ENCODE measurements around the gene PRKAG2.
"Not testable (repeated sequence)": the region's sequence is repeated elsewhere in the genome, so short reads cannot be mapped to it uniquely, and the experiment has no call there.

Gene PRKAG2

DNA sequence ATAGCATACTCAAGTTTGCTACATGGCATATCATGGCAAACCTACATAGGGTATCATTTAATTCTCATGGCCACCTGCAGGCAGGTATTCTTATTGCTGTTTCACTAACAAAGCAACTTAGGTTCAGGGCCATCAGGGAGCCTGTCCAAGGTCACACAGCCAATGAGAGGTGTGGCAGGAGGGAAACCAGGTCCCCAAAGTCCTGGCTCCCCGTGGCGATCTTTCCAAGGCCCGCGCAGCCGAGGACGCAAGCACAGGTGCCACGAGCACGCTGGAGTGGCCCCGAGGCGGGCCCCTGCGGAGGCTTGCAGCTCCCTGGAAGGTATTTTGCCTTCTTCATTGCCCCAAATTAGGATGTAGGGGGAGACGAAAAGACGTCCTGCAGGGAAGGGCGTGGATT, 20.8 kb downstream of the PRKAG2 start:
- no peak for FAIRE-seq
- DNase-seq (ENCODE audit: extremely low spot score, insufficient read length, low read depth), result no peak

DNA sequence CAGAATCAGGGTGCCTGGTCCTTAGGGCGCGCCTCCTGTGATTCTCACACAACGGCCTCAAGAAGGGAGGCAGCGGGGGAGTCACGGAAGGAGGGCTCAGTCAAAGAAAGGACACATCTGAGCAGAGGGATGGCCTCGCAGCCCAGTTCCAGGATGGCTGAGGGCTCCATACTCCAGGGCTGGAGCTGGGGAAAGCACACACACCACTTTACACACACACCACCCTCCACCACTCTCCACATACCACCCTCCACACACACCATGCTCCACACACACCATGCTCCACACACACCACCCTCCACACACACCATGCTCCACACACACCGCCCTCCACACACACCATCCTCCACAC, 22.2 kb downstream of the PRKAG2 start:
- FAIRE-seq, result no peak
- no peak for DNase-seq (ENCODE audit: extremely low spot score, insufficient read length, low read depth)

DNA sequence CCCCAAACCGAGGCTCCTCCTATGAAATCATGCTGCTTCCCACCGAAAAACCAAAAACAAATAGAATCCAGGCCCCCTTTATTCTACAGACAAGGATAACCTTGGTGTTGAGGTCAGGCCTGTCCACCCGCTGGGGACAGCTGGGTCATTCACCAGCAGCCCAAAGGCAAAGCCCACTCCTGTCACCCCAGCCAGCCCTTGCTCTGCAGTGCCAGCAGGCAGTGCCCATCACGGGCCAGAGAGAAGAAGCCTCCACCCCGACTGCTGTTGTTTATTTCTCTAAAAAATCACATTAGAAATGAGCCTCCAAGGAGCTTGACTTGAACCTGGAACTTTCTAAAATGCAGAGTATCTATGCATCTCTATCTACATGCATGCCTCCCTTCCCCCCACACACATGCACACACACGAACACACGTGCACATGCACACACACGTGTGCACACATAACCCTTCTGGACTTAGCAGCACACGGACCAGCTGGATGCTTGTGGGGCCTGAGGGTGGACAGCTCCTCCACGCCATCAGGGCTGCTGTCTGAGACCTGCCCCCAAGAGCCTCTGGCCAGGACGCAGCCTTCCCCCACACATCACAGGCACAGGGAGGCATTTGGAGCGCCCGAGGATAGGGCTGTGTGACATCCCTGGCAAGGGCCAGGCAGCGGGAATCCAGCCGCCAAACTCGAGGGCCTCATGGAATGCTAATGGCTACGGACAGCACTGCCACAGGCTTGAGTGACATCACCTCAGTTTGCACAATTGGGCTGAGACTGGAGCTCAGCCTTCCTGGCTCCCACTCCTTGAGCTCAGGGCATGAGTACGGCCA, 22.8 kb downstream of the PRKAG2 start:
- no peak for FAIRE-seq
- DNase-seq (ENCODE audit: extremely low spot score, insufficient read length, low read depth), result no peak

DNA sequence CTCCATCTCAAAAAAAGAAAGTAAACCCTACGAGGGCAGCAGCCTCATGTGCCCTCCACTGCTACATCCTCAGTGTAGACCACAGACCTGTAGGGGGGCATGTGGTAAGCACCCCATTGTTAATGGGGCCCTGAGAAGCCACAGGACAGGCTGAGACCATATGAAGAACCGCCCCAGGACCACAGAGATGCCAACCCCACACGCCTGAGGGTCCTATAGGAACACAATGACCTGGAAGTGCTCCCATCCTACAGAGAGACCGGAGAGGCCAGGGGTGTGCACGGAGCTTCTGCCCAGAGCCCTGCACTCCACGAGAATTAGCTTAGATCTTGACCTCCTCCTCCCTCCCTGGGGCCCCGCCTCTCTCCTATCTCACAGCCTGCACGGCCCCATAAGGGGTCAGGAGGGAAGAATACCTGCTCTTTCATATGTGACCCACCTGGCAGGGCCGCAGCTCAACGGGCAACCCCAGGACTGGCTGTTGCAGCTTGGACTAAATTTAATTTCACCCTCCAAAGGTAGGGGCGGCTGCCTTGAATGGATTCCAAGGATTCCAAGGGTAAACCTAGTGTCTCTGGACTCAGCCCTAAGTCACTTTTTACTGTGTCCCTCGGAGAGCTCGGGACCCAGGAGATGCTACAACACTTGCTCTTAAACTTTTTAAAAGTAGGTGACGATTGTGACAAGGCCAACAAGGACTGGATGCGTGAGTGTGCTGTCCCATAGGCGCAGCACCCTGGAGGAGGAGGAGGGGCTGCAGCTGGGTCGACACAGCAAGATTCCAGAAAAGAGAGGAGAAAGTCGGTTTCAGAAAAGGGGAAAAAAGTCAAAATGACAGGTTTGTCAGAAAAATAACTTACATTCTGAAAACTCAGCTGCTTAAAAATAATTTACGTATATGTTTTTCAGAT, 24.2 kb downstream of the PRKAG2 start:
- no peak for FAIRE-seq
- DNase-seq (ENCODE audit: extremely low spot score, insufficient read length, low read depth), result no peak

DNA sequence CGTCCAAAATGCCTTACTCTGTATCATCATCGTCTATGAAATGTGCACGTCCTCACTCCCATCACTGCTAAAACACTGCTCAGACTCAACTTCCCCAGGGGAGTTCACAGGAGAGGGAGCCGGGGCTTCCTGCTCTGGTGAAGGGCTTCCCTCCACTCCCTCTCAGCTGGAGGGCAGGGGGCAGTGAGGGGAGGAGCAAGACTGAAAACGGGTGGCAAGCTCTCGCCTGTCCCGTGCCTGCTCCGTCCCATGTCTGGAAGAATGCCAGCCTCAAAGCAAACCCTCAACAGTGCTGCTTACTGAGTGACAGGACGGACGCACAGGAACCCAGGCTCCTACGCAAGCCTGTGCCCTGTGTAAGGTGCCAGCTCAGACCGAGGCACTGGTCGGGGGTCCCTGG, 25.1 kb downstream of the PRKAG2 start:
- FAIRE-seq (no peak), DNase-seq (ENCODE audit: extremely low spot score, insufficient read length, low read depth) (no peak)

DNA sequence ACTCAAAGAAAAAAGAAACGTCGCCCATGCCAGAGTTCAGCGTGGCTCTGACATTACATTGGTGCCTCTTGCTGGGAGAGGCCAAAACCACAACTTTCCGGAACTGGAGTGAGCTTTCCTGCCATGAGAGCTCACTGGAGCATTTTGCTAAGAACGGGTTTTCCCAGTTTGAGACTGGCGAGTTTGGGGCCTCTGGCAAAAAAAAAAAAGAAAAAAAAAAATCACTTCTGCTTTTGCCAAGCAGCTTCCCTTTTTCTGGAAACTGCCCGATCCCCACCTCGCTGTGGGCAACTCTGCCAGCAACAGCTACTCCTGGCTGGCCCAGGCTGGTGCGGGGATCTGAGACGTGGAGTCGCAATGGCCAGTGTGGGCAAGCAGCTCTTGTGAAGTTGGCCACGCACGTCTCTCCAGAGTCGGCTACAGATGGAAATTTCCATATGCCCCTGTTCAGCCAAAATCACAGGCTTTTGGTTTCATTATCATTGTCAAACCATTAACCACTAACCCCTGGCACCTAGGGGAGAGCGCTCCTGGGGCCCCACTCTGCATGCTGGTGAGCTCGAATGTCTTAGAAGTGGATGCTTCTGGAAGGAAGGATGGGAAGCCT, 25.7 kb downstream of the PRKAG2 start:
- DNase-seq (ENCODE audit: extremely low spot score, insufficient read length, low read depth) (no peak), FAIRE-seq (no peak)

DNA sequence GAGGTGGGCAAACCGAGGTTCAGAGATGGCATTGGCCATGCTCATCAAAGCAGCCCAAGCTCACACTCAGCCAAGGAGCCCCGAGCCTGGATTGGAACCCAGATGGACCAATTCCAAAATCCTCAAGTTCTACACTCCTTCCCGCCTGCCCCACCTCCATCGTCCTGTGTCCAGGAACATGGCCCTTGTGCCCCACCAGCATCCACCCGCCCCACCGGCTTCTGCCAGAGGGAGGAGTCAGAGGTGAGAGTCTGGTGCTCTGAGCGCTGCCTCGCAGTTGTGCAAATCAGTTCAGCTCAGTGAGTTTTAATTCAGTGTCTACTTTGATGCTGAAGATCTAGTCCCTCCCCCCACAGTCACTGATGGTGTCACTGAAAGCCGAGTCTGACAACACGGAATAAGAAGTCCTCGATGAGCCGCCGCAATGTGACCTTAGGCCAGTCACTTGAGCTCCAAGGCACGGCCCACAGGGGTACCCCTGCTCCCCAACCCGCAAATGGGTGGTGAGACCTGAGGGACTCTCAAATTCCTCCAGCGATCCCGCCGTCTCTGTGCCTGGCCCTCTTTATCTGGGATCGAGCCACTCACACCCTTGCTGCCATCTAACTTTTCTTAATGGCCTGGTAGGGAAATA, 26.3 kb downstream of the PRKAG2 start:
- FAIRE-seq, result no peak
- DNase-seq (ENCODE audit: extremely low spot score, insufficient read length, low read depth), result no peak

DNA sequence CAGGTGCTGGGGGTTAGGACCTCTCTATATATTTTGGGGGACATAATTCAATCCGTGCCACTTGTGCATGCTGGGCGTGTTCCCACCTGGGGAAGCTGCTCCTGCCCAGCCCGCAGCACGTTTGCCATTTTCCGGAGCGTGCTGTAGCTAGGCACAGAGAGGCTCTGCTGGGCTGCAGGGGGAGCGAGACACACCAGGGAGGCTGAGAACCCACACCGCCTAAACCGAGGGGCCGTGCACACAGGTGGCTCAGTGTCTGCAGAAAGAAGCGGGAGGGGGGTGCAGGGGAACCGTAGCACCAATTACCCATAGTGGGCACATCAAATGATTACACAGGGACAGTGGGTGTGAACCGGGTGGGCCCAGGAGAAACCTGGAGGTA, 27.0 kb downstream of the PRKAG2 start:
- DNase-seq (ENCODE audit: extremely low spot score, insufficient read length, low read depth) (no peak), FAIRE-seq (no peak)

DNA sequence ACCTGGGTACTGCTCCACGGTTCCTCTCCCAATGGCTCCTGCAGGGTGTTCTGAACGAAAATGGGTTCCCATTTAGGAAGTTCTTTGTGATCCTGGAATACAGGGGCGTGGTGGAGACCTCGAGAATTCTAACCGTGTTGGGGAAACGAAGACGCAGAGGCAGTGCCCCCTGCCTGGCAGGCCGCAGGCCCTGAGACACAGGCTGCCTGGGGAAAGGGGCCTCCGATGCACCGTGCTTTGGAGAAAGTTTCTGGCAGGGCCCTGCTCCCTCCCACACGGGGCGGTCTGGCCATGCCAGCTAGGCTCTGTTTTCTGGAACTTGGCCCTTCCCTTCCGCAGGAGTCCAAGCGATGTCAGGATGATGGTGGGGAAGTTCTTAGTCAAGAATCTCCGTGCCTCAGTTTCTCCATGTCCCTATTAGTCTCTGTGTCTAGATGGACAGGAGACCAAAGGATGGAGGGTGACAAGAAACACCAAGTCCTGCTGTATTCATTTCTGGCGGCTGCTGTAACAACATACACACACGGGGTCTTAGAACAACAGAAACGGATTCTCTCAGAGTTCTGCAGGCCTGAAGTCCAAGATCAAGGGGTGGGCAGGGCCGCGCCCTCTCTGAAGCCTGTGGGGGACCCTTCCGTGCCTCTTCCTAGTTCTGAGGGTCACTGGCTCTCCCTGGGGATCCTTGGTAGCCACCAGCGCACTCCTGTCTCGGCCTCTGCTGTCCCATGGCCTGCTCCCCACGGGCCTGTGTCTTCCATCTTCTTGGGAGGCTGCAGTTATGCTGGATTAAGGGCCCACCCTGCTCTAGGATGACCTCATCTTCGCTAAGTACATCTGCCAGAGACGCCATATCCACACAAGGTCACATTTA, 27.7 kb downstream of the PRKAG2 start:
- FAIRE-seq (no peak), DNase-seq (ENCODE audit: extremely low spot score, insufficient read length, low read depth) (no peak)

DNA sequence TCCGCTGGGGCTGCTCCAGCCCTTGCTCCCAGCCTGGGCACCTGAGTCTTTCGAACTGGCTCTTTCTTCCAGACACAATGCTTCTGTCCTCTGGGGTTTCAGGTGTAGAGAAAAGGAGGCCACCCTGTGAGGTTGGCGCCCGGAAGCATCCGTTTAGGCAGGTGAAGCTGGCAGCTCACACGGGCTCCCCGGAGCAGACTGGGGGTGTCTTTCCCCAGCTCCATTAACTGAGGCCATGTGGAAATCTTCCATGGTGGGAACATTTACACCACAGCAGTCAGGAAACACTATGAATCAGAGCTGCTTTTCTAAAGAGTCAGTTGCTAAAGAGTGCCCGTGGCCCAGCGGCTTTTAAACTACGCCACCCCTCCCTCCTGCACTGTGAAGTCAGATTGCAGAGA, 29.2 kb downstream of the PRKAG2 start:
- FAIRE-seq (no peak), DNase-seq (ENCODE audit: extremely low spot score, insufficient read length, low read depth) (no peak)

DNA sequence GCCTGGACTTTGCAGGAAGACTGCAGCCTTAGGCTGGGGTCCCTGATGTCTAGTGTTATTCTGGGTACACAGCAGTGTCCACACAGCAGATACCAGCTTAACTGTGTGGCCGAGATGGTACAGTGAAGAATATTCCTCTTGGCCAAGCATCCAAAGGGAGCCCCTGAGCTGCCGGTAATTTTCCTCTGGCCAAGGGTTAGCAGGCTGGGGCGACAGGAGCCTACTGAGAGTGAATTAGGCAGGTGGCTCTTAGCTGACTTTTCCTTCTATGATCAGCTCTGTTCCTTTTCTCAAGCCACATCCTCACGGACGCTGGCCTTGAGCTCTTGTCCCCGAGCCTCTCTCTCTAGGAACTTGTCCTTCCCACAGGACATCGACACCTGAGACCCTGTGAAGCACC, 29.8 kb downstream of the PRKAG2 start:
- no peak for DNase-seq (ENCODE audit: extremely low spot score, insufficient read length, low read depth)
- FAIRE-seq, result no peak

DNA sequence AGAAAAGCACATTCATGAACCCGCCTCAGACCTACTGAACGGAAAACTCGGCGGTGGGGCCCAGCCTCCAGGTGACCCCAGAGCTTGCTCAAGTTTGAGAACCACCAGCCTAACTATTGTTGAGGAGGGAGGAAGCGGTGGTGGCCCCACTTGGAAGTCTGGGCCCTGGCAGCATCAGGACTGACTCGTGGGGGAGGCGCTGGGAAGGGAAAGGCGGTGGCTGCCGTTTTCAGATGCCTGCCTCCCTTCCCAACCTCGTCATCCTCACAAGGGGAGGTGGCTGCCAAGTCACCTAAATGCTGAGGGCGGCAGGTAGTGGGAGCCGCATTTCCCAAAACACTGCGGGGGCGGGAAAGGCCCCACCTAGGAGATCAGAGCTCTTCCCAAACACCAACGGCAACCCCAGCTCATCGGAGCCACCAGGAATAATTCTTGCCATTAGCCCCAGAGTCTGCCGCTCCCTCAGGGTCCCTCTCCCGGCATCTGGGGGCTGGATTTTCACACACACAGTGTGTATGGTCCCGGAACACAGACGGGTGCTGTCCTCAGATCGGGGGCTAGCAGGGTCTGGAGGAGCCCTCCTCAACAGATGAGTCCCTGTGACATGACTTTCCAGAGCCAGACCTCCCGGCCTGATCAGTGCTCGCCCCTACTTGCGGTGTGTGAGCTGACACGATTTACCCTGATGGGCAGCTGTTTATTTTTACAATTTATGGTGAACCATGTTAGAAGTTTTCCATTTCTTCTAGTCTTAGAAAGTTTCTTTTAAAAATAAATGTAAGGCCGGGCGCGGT, 31.3 kb downstream of the PRKAG2 start:
- FAIRE-seq, result no peak

DNA sequence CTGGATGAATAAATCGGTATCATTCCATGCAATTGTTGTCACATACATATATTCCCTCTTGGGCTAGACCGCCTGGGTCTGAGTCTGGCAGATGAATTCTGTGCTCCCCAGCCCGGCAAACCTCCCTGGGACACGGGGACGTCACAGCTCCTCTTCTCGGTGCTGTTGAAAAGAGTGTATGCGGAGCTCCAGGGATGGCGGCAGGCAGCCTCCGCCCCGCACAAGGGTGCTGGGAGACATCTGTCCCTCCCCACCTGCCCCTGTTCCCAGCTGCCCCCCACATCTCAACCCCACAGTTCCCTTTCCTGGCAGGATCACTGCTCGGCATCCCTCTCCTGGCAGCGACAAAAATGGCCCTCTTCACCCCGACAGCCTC, 32.1 kb downstream of the PRKAG2 start:
- DNase-seq (ENCODE audit: extremely low spot score, insufficient read length, low read depth), result no peak
- no peak for FAIRE-seq

More for the DNA sequence above, 31.3 kb downstream of the PRKAG2 start:
- no peak for DNase-seq (ENCODE audit: extremely low spot score, insufficient read length, low read depth)

DNA sequence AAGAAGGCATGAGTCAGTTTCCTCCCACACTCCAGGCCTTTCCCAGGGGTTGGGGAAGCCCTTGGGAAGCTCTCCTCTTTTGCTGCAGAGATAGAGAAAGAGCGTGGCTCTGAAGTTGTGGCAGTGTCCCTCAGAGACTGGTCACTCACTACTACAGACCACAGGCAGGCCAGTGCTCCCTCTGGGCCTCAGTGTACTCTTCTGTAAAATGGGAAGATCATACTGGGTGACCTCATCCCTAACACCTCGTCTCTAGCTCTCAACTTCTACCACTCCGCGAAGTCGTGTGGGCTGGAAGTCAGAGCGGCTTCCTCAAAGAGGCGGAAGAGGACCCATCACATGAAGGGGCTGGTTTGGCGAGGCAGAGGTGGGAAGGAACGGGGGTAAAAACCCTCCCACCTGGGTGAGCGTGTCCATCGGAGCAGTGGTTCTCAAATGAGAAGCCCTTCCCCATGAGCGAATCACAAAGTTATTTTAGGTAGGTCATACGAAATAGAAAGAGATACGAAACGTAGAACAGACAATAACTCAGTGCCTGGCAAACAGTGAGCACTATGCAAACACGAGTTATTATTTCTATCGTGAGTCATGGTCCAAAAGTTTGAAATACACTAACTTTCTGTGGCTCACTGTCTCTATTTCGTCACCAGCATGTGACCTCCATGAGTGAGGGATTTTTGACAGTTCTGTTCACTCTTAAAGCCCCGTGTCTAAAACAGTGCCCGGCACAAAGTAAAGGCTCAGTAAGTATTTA, 32.7 kb downstream of the PRKAG2 start:
- FAIRE-seq (no peak), DNase-seq (ENCODE audit: extremely low spot score, insufficient read length, low read depth) (no peak)

DNA sequence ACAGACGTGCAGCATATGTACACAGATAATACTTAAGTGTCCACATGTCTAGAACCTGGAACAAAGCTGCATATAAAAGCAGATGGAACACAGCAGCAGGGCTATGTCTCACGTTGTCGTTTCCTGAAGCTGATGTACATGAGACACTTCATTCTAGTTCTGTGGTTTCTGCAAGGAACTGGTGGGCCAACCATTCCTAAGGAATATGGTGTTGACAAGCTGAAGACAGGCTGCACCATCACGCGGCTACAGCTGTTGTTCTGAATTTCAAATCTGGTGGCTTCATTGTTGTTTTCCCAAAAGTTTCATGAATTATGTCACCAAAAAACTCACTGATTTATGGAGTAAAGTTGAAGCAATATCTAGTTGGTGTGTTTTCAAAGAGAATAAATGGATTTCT, 33.7 kb downstream of the PRKAG2 start:
- FAIRE-seq (no peak), DNase-seq (ENCODE audit: extremely low spot score, insufficient read length, low read depth) (no peak)

DNA sequence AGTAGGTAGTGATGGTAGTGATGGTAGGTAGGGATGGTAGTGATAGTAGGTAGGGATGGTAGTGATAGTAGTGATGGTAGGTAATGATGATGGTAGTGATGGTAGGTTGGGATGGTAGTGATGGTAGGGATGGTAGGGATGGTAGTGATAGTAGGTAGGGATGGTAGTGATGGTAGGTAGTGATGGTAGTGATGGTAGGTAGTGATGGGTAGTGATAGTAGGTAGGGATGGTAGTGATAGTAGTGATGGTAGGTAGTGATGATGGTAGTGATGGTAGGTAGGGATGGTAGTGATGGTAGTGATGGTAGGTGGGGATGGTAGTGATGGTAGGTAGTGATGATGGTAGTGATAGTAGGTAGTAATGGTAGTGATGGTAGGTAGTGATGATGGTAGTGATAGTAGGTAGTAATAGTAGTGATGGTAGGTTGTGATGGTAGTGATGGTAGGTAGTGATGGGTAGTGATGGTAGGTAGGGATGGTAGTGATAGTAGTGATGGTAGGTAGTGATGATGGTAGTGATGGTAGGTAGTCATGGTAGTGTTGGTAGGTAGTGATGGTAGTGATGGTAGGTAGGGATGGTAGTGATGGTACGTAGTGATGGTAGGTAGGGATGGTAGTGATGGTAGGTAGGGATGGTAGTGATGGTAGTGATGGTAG, 35.4 kb downstream of the PRKAG2 start:
- FAIRE-seq; DNase-seq (ENCODE audit: extremely low spot score, insufficient read length, low read depth): not testable (repeated sequence)

DNA sequence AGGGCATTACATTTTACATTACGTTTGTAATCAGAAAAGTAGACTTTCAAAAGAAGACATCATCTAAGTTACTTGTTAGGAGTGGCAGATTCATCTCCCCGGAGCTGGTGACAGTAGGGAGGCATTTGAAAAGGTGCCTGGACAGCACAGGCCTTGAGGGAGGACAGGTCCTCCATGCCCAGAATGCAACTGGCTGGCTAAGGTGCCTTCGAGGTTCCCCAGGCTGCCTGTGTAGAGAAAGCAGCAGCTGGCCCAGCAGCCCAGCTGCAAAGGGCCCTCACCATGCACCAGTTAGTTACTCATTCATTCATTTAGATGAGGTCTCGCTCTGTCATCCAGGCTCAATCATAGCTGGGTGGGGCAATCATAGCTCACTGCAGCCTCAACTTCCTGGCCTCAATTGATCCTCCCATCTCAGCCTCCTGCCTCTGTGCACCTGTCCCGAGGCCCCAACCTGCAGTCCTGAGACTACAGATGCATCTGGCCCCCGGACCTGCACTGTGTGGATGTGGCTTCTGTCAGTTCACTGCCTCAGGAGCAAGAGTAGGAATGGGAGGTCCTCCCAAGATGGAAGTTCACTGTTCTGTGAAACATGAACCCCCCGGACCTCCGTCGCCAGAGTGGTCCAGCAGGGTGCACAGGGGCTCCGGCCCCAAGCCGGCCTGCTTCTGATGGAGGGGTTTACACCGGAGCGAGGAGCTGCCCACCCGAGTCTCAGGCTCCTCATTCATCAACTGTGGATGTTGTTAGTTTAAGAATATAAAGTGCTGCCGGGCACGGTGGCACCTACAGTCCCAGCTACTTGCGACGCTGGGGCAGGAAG, 36.6 kb downstream of the PRKAG2 start:
- no peak for FAIRE-seq
- no peak for DNase-seq (ENCODE audit: extremely low spot score, insufficient read length, low read depth)

Data from GM18507 (cell line).